Loucy (cell line): ENCODE measurements around the gene MADD.

Experiments used
- H2AFZ ChIP-seq: fragments of 200-600 bp; sonication (generic); 2 replicates; pipeline ENCODE4 v1.6.0; 2016; ENCODE audit warnings: antibody characterized with exemption, mild to moderate bottlenecking, low read length, moderate library complexity
- H3F3A ChIP-seq: fragments of 200-600 bp; 2 replicates; pipeline ENCODE4 v1.6.0; 2016; ENCODE audit warnings: antibody characterized with exemption, low read depth, mild to moderate bottlenecking
- H3K27me3 ChIP-seq: fragments of 200-600 bp; sonication (generic); 2 replicates; pipeline ENCODE4 v1.6.1; 2014; ENCODE audit warnings: low read length, mild to moderate bottlenecking; ENCODE audit not compliant: insufficient read depth, poor library complexity, severe bottlenecking
- H3K36me3 ChIP-seq: fragments of 200-600 bp; sonication (generic); 2 replicates; pipeline ENCODE4 v1.6.1; 2016; ENCODE audit warnings: low read length; ENCODE audit not compliant: insufficient read depth
- H3K4me1 ChIP-seq: fragments of 200-600 bp; sonication (generic); 2 replicates; pipeline ENCODE4 v1.5.1; 2014; ENCODE audit warnings: low read length, mild to moderate bottlenecking; ENCODE audit not compliant: insufficient read depth, poor library complexity, severe bottlenecking
- H3K4me2 ChIP-seq: fragments of 200-600 bp; sonication (generic); 2 replicates; pipeline ENCODE4 v1.6.0; 2014; ENCODE audit warnings: antibody characterized with exemption, low read length, low read depth, mild to moderate bottlenecking; ENCODE audit not compliant: poor library complexity, severe bottlenecking
- H3K4me3 ChIP-seq: fragments of 200-600 bp; sonication (generic); 2 replicates; pipeline ENCODE4 v1.5.1; 2014; ENCODE audit warnings: low read length, mild to moderate bottlenecking, mixed read lengths; ENCODE audit not compliant: poor library complexity, severe bottlenecking
- H3K79me2 ChIP-seq: fragments of 200-600 bp; sonication (generic); 2 replicates; pipeline ENCODE4 v1.6.1; 2014; ENCODE audit warnings: low read length; ENCODE audit not compliant: insufficient read depth
- H3K9ac ChIP-seq: fragments of 200-600 bp; sonication (generic); 2 replicates; pipeline ENCODE4 v1.6.0; 2014; ENCODE audit warnings: mild to moderate bottlenecking, low read depth, low read length, moderate library complexity; ENCODE audit not compliant: poor library complexity, severe bottlenecking
- H3K9me2 ChIP-seq: fragments of 200-600 bp; sonication (generic); replicated peaks from 2 replicates; pipeline ENCODE4 v1.6.1; 2016; ENCODE audit warnings: low read depth, low read length, mixed read lengths
- H3K9me3 ChIP-seq: fragments of 200-600 bp; sonication (generic); 2 replicates; pipeline ENCODE4 v1.6.1; 2014; ENCODE audit warnings: mild to moderate bottlenecking, antibody characterized with exemption, low read length, low read depth; ENCODE audit not compliant: insufficient read depth
- H4K20me1 ChIP-seq: fragments of 200-600 bp; sonication (generic); 2 replicates; pipeline ENCODE4 v1.6.0; 2014; ENCODE audit warnings: antibody characterized with exemption, low read length, mild to moderate bottlenecking; ENCODE audit not compliant: insufficient read depth, poor library complexity, severe bottlenecking
- CTCF ChIP-seq: fragments of 200-600 bp; sonication (generic); conservative IDR thresholded peaks from 2 replicates; pipeline ENCODE4 v1.5.1; 2014; ENCODE audit warnings: mild to moderate bottlenecking, antibody characterized with exemption, low read length
- EZH2phosphoT487 ChIP-seq: fragments of 200-600 bp; IDR thresholded peaks from 2 replicates; pipeline ENCODE4 v1.6.1; 2018; ENCODE audit warnings: antibody characterized with exemption, mild to moderate bottlenecking, moderate library complexity, borderline replicate concordance

MADD gene

GRCh38 chr11:47328449-47329390 is 58.8 kb downstream of the MADD start:
- Histone ChIP-seq H3K27me3 (no peaks in the 10 kb centered on the region), H3K4me2 (no peak overlapping the region), H3K4me3 (no peak overlapping the region), H3K4me1 (no peaks in the 10 kb centered on the region), H4K20me1 (no peaks in the 10 kb centered on the region), H3K9me3 (no peaks in the 10 kb centered on the region), H3K36me3 (peaks cover 3% of the 10 kb centered on the region; the same call in 1 of the 2 replicates), H3K9ac (no peak overlapping the region), H3K79me2 (no peaks in the 10 kb centered on the region), H3K9me2 (no peaks in the 10 kb centered on the region), H3F3A (no peaks in the 10 kb centered on the region), H2AFZ (no peak overlapping the region)
- TF ChIP-seq EZH2phosphoT487, result no peak
- no peak for TF ChIP-seq CTCF

GRCh38 chr11:47329431-47329986 is 59.6 kb downstream of the MADD start:
- H4K20me1 ChIP-seq, result no peaks in the 10 kb centered on the region
- H3K79me2 ChIP-seq, result no peaks in the 10 kb centered on the region
- H2AFZ ChIP-seq, result no peak overlapping the region
- no peaks in the 10 kb centered on the region for H3K9me2 ChIP-seq
- H3K9me3 ChIP-seq, result no peaks in the 10 kb centered on the region
- H3K4me3 ChIP-seq, result no peak overlapping the region
- H3K4me1 ChIP-seq, result no peaks in the 10 kb centered on the region
- no peaks in the 10 kb centered on the region for H3K27me3 ChIP-seq
- H3K9ac ChIP-seq, result no peak overlapping the region
- no peak for TF ChIP-seq CTCF
- no peak for TF ChIP-seq EZH2phosphoT487
- no peaks in the 10 kb centered on the region for H3F3A ChIP-seq
- H3K36me3 ChIP-seq, result peaks cover 3% of the 10 kb centered on the region; the same call in 1 of the 2 replicates
- H3K4me2 ChIP-seq, result no peak overlapping the region

- H2AFZ ChIP-seq, result no peak overlapping the region
- no peak overlapping the region for H3K4me3 ChIP-seq
- peaks cover 3% of the 10 kb centered on the region; the same call in 1 of the 2 replicates for H3K36me3 ChIP-seq
- no peaks in the 10 kb centered on the region for H3K4me1 ChIP-seq
- no peaks in the 10 kb centered on the region for H3F3A ChIP-seq
- H3K4me2 ChIP-seq, result no peak overlapping the region
- no peaks in the 10 kb centered on the region for H4K20me1 ChIP-seq
- no peak overlapping the region for H3K9ac ChIP-seq
- no peaks in the 10 kb centered on the region for H3K9me3 ChIP-seq
- H3K79me2 ChIP-seq, result no peaks in the 10 kb centered on the region
- H3K27me3 ChIP-seq, result no peaks in the 10 kb centered on the region
- TF ChIP-seq CTCF, result no peak
- no peaks in the 10 kb centered on the region for H3K9me2 ChIP-seq
Measured at GRCh38 chr11:47329987-47330931, 60.3 kb downstream of the MADD start.
